Measurements from ENCODE around the gene GTPBP3.
A peak's percentile ranks its signal among the peaks of the same experiment; 100 is the strongest.
"Not testable (repeated sequence)": the region's sequence is repeated elsewhere in the genome, so short reads cannot be mapped to it uniquely, and the experiment has no call there.

GTPBP3 gene

DNA sequence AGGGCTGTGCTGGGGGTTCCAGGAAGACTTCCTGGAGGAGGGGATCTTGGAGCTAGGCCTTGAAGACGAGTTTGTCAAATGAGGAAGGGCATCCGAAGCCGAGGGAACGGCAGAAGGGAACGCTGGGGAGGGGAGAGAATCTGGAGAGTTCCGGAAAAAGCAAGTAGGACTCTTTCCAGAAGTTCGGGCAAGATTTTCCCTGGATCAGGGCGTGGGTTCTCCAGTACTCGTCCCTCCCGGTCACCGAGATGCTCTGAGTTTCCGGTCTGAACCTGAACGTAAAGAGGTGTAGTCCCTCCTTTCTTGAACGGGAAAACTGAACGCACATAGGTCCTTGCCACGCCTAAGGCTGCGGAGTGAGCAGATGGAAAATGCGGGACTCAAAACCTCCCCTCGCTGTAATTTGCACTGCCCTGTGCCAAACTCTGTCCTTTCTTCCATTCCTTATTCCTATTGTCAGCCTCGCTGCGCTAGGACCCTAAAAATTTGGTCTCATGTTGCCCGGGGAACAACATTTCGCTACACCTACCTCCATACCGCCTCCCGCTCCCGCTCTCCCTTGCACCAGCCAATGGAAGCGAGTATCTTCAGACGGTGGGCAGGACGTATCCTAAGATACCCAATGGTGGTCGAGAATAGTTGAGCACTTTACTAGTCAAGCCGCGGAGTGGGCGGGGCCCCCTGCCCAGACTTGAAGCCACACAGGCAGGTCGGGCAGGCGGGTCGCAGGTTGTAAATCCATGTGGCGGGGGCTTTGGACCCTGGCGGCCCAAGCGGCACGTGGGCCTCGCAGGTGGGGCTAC, at the start of gene GTPBP3:
TSS of gene GTPBP3 (plus strand) at position 682 of the 803 bp plus-strand sequence. CDS start at position 741, 59 bp downstream.
- H3K4me3 ChIP-seq (ENCODE audit: low read depth, low read length), result peak within 1 kb of the TSS; percentile 82
- DNase-seq (ENCODE audit: low read depth), result peak; percentile 99
- TF ChIP-seq, protein P1, sequence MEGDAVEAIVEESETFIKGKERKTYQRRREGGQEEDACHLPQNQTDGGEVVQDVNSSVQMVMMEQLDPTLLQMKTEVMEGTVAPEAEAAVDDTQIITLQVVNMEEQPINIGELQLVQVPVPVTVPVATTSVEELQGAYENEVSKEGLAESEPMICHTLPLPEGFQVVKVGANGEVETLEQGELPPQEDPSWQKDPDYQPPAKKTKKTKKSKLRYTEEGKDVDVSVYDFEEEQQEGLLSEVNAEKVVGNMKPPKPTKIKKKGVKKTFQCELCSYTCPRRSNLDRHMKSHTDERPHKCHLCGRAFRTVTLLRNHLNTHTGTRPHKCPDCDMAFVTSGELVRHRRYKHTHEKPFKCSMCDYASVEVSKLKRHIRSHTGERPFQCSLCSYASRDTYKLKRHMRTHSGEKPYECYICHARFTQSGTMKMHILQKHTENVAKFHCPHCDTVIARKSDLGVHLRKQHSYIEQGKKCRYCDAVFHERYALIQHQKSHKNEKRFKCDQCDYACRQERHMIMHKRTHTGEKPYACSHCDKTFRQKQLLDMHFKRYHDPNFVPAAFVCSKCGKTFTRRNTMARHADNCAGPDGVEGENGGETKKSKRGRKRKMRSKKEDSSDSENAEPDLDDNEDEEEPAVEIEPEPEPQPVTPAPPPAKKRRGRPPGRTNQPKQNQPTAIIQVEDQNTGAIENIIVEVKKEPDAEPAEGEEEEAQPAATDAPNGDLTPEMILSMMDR (conservative IDR thresholded peaks at IDR 0.05; ENCODE audit: low read depth, low read length), result no peak

- TF ChIP-seq, protein P1 (conservative IDR thresholded peaks at IDR 0.05; ENCODE audit: low read depth, low read length), result no peak
- H3K4me3 ChIP-seq (ENCODE audit: low read depth, low read length), result peak overlapping the region; percentile 46
- DNase-seq (ENCODE audit: low read depth), result peak; percentile 95
Measured at GRCh38 chr19:17289489-17289888, 47.9 kb upstream of the GTPBP3 start.

DNA sequence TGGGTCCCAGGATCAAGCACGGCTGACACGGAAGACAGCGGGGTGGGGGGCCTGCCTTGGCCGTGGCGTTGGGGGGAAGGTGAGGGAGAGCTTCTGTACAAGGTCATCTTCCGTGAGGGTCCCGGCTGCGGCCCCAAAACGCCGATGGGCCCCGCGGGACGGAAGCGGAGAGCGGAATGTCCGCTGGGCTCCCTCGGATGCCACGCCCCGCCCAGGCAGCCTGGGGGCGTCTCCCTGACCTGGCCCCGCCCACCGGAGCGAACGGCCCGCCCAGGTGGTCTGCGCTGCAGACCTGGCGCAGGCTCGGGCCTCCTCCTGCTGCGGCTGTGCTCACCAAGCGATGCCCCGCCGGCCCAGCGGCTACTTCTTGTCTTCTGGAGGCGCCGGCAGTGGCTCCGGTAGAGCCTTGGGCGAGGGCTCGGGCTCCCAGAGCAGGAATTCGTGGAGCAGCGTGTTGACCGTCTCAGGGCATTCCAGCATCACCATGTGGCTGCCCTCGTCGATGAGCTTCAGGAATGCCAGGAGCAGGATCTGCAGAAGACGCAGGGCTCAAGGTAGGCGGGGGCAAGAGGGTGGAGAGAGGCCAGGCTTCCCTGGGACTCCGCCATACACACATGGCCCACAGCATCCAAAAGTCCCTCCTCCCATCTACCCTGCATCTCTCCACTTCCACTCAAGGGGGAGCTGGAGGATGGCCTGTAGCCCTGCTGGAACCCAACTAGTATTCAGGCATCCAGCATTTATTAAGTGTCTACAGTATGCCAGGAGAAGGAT, 44.9 kb upstream of the GTPBP3 start:
- DNase-seq (ENCODE audit: low read depth), result peak; percentile 93
- TF ChIP-seq, protein P1 (conservative IDR thresholded peaks at IDR 0.05; ENCODE audit: low read depth, low read length), result peak; percentile 88
- peak overlapping the region; percentile 66 for H3K4me3 ChIP-seq (ENCODE audit: low read depth, low read length)

DNA sequence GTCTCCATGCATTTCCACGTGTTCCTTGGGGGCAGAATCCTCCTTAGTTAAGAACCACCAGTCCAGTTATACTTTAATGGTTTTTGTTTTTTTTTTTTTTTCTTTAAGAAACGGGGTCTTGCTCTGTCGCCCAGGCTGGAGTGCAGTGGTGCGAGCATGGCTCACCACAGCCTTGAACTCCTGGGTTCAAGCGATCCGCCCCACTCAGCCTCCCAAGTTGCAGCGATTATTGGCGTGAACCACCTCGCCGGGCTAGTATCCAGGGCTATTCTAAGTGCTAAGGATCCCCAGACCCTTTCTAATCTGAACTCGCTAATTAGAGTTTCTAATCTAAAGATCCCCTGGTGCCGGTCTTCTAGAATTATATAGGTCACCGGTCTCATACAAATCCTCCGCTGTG, 43.7 kb upstream of the GTPBP3 start:
- no peak overlapping the region for H3K4me3 ChIP-seq (ENCODE audit: low read depth, low read length)
- DNase-seq (ENCODE audit: low read depth), result no peak
- TF ChIP-seq, protein P1 (conservative IDR thresholded peaks at IDR 0.05; ENCODE audit: low read depth, low read length), result no peak

DNA sequence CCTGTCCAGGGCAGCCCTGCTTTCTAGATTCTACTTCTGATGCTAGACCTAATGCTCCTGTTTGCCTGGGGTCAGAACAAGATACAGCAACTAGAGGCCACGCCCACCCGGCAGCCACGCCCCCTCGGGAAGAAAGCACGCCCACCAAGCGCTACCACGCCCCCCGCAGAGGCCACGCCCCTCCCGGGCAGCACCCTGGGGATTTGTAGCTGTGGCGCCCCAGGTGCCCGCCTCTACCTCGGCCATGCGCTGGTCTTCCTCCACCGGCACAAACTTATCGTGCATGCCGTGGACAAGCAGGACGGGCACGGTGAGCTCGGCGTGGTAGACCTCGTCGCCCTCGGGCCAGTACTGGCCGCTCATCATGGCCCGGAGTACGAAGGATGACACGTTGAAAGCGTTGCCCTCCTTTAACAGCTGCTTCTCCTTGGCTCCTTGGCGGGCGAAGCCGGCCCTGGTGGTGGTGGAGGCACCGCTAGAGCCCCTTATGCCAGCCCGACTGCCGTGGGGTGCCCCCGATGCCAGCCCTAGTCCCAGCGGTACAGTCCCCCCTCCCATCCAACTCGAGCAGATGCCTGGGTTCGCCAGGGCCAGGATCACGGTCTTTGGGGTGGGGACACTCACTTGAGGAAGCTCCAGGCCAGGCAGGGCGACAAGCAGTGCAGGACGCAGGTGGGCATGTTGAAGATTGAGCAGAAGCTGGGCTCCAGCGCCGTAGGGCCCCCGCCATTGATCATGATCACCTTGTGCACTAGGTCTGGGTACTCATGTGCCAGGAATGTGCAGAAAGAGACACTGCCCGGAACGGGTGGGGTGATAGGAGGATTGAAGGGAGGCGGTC, 43.1 kb upstream of the GTPBP3 start:
- H3K4me3 ChIP-seq (ENCODE audit: low read depth, low read length), result no peak overlapping the region
- TF ChIP-seq, protein P1 (conservative IDR thresholded peaks at IDR 0.05; ENCODE audit: low read depth, low read length), result no peak
- no peak for DNase-seq (ENCODE audit: low read depth)

GRCh38 chr19:17295551-17295950, 41.8 kb upstream of the GTPBP3 start:
- DNase-seq (ENCODE audit: low read depth); H3K4me3 ChIP-seq (ENCODE audit: low read depth, low read length): not testable (repeated sequence)

DNA sequence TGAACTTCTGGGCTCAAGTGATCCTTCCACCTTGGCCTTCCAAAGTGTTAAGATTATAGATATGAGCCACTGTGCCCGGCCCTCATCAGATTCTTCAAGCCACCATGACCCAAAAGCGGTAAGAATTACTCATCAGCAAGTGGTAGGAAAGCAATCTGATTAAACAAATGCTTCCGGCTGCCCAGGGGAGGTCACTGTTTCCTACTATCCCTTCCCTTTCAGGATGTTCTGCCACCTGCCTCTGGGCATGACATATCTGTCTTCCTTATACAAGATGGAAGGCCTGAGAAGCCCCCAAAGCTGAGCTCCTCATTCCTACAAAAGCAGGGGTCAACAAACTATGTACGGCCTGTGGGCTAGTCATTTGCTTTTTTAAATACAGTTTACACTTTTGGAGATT, 41.1 kb upstream of the GTPBP3 start:
- TF ChIP-seq, protein P1 (conservative IDR thresholded peaks at IDR 0.05; ENCODE audit: low read depth, low read length), result peak; percentile 31
- H3K4me3 ChIP-seq (ENCODE audit: low read depth, low read length), result no peak overlapping the region
- peak; percentile 55 for DNase-seq (ENCODE audit: low read depth)
